Stimulated activated CD4-positive, alpha-beta T cell treated with anti-CD3 and anti-CD28 coated beads, Interleukin-15, amount 100 ng/mL, for 24 hours (primary cell): ENCODE results near the gene IFT80.

Experiments
- DNase-seq: peaks from one replicate; pipeline ENCODE4 v3.0.0-alpha.2; 2020

Gene IFT80

GRCh38 chr3:160399125-160400029 lies at the start of gene IFT80, which contains the start of gene SMC4:
Gene IFT80 (minus strand): TSS chr3:160399225. CDS start chr3:160384600, 14,625 bp downstream.
Gene SMC4 (plus strand): TSS chr3:160399650. CDS start chr3:160400827, 1,177 bp downstream.
- peak; percentile 96 for DNase-seq

GRCh38 chr3:160447544-160447943 lies 48.5 kb upstream of the IFT80 start:
- no peak for DNase-seq

GRCh38 chr3:160446522-160447056 lies 47.6 kb upstream of the IFT80 start:
- DNase-seq, result no peak

- DNase-seq, result no peak
Observed at GRCh38 chr3:160445854-160446253, 46.8 kb upstream of the IFT80 start.

- DNase-seq, result no peak
Observed at GRCh38 chr3:160444411-160444810, 45.4 kb upstream of the IFT80 start.

GRCh38 chr3:160440687-160441086 lies 41.7 kb upstream of the IFT80 start:
- DNase-seq, result no peak

- DNase-seq, result peak; percentile 19
Observed at GRCh38 chr3:160437083-160437455, 38.0 kb upstream of the IFT80 start.

- DNase-seq, result no peak
Observed at GRCh38 chr3:160435747-160436146, 36.7 kb upstream of the IFT80 start.

GRCh38 chr3:160435095-160435494 lies 36.1 kb upstream of the IFT80 start:
- DNase-seq, result no peak

GRCh38 chr3:160434071-160434470 lies 35.0 kb upstream of the IFT80 start:
- DNase-seq, result no peak

- DNase-seq, result no peak
Observed at GRCh38 chr3:160427832-160428424, 28.9 kb upstream of the IFT80 start.

GRCh38 chr3:160417311-160417710 lies 18.3 kb upstream of the IFT80 start:
- no peak for DNase-seq

- DNase-seq, result peak; percentile 67
Observed at GRCh38 chr3:160413613-160414248, 14.7 kb upstream of the IFT80 start.

- no peak for DNase-seq
Observed at GRCh38 chr3:160412477-160412876, 13.5 kb upstream of the IFT80 start.

- no peak for DNase-seq
Observed at GRCh38 chr3:160409812-160410610, 11.0 kb upstream of the IFT80 start.

GRCh38 chr3:160403796-160404470 lies 4.9 kb upstream of the IFT80 start:
- no peak for DNase-seq

GRCh38 chr3:160403028-160403545 lies 4.1 kb upstream of the IFT80 start:
- DNase-seq, result no peak

GRCh38 chr3:160402221-160403027 lies 3.4 kb upstream of the IFT80 start:
- no peak for DNase-seq

- DNase-seq, result peak; percentile 12
Observed at GRCh38 chr3:160401291-160402095, 2.5 kb upstream of the IFT80 start.

- peak; percentile 37 for DNase-seq
Observed at GRCh38 chr3:160400702-160401150, 1.7 kb upstream of the IFT80 start.
